Astrocyte (in vitro differentiated cells and primary cell): ENCODE measurements around the gene ESF1. TPM values are rescaled to one million over a fixed set of nuclear protein-coding genes. Genes with fewer than 3 reads are reported as not detected.

ENCODE experiments used
- DNase-seq: peaks from one replicate; pipeline ENCODE4 v3.0.0-alpha.2; 2010; ENCODE audit warnings: low read depth
- FAIRE-seq: peaks from 2 replicates; lab custom pipeline; 2011; peaks lifted over from hg19 to GRCh38; lab: Jason Lieb, UNC
- H2AFZ ChIP-seq: 2 replicates; pipeline ENCODE4 v1.6.0; 2012; ENCODE audit warnings: low read depth, low read length, inconsistent platforms
- H3K27ac ChIP-seq: 2 replicates; pipeline ENCODE4 v1.5.1; 2011; ENCODE audit warnings: low read depth, low read length, inconsistent platforms
- H3K27me3 ChIP-seq: 2 replicates; pipeline ENCODE4 v1.6.0; 2011; ENCODE audit warnings: low read length, inconsistent platforms; ENCODE audit not compliant: insufficient read depth
- H3K36me3 ChIP-seq: 2 replicates; pipeline ENCODE4 v1.5.1; 2011; ENCODE audit warnings: low read length, inconsistent platforms; ENCODE audit not compliant: insufficient read depth
- H3K4me1 ChIP-seq: 2 replicates; pipeline ENCODE4 v1.5.1; 2011; ENCODE audit warnings: low read length, inconsistent platforms; ENCODE audit not compliant: insufficient read depth
- H3K4me2 ChIP-seq: 2 replicates; pipeline ENCODE4 v1.6.0; 2012; ENCODE audit warnings: low read length, inconsistent platforms
- H3K4me3 ChIP-seq: 2 replicates; pipeline ENCODE4 v1.5.1; 2011; ENCODE audit warnings: low read depth, mild to moderate bottlenecking, low read length, inconsistent platforms; ENCODE audit not compliant: insufficient read depth
- H3K79me2 ChIP-seq: 2 replicates; pipeline ENCODE4 v1.6.0; 2012; ENCODE audit warnings: mild to moderate bottlenecking, low read length, inconsistent platforms; ENCODE audit not compliant: insufficient read depth
- H3K9ac ChIP-seq: 2 replicates; pipeline ENCODE4 v1.6.0; 2012; ENCODE audit warnings: mild to moderate bottlenecking, low read length, inconsistent platforms
- H3K9me3 ChIP-seq: 2 replicates; pipeline ENCODE4 v1.5.1; 2012; ENCODE audit warnings: low read depth, mild to moderate bottlenecking, low read length, inconsistent platforms; ENCODE audit not compliant: insufficient read depth
- H4K20me1 ChIP-seq: 2 replicates; pipeline ENCODE4 v1.6.0; 2012; ENCODE audit warnings: low read length, inconsistent platforms; ENCODE audit not compliant: insufficient read depth
- H3K27ac Mint-ChIP-seq: one replicate; pipeline ENCODE4 v1.8.0; 2021; ENCODE audit warnings: mild to moderate bottlenecking, mixed read lengths; ENCODE audit not compliant: unreplicated experiment
- H3K27me3 Mint-ChIP-seq: one replicate; pipeline ENCODE4 v1.8.0; 2021; ENCODE audit warnings: low read depth, mixed read lengths; ENCODE audit not compliant: unreplicated experiment
- H3K36me3 Mint-ChIP-seq: one replicate; pipeline ENCODE4 v1.8.0; 2021; ENCODE audit warnings: low read depth, mixed read lengths; ENCODE audit not compliant: unreplicated experiment
- H3K4me1 Mint-ChIP-seq: one replicate; pipeline ENCODE4 v1.8.0; 2021; ENCODE audit warnings: low read depth, mixed read lengths; ENCODE audit not compliant: unreplicated experiment
- H3K4me3 Mint-ChIP-seq: one replicate; pipeline ENCODE4 v1.8.0; 2021; ENCODE audit warnings: mild to moderate bottlenecking, moderate library complexity, mixed read lengths; ENCODE audit not compliant: unreplicated experiment
- H3K9me3 Mint-ChIP-seq: one replicate; pipeline ENCODE4 v1.8.0; 2021; ENCODE audit warnings: mild to moderate bottlenecking, mixed read lengths; ENCODE audit not compliant: unreplicated experiment
- CTCF ChIP-seq: IDR thresholded peaks from 2 replicates; pipeline ENCODE4 v1.5.1; 2011; ENCODE audit warnings: low read depth, mild to moderate bottlenecking, inconsistent platforms, low read length, moderate library complexity; ENCODE audit not compliant: insufficient read depth
- EZH2 ChIP-seq: IDR thresholded peaks from 2 replicates; pipeline ENCODE4 v1.6.1; 2012; ENCODE audit warnings: mild to moderate bottlenecking, low read length, inconsistent platforms; ENCODE audit not compliant: insufficient read depth
- total RNA-seq: library from RNA; stranded (reverse); gene quantifications from 2 replicates; pipeline ENCODE4 v1.2.1, GENCODE V29; 2021

The ESF1 gene
- total RNA-seq, 1 donor from 2014 or later = 13.9 TPM

GRCh38 chr20:13777171-13777601 is 7.5 kb downstream of the ESF1 start:
- peaks cover 38% of the 10 kb centered on the region for H3K79me2 ChIP-seq
- H3K4me1 ChIP-seq = peaks cover 4% of the 10 kb centered on the region
- no peak overlapping the region for H3K27ac Mint-ChIP-seq
- peak overlapping the region; percentile 38 for H3K9ac ChIP-seq
- H3K27me3 ChIP-seq = no peaks in the 10 kb centered on the region
- H3K27ac ChIP-seq = peak overlapping the region; percentile 49
- peak overlapping the region; percentile 69 for H3K4me2 ChIP-seq
- H3K36me3 Mint-ChIP-seq = peaks cover 3% of the 10 kb centered on the region
- H3K4me3 Mint-ChIP-seq = no peak overlapping the region
- peaks cover 7% of the 10 kb centered on the region for H3K4me1 Mint-ChIP-seq
- H2AFZ ChIP-seq = no peak overlapping the region
- TF ChIP-seq EZH2 (no peak), CTCF (no peak)
- peak; percentile 37 for DNase-seq
- no peaks in the 10 kb centered on the region for H3K27me3 Mint-ChIP-seq
- peaks cover 6% of the 10 kb centered on the region for H4K20me1 ChIP-seq
- no peak overlapping the region for H3K4me3 ChIP-seq
- H3K36me3 ChIP-seq = peaks cover 40% of the 10 kb centered on the region
- H3K9me3 Mint-ChIP-seq = peaks cover 1% of the 10 kb centered on the region
- peak; percentile 64 for FAIRE-seq
- no peaks in the 10 kb centered on the region for H3K9me3 ChIP-seq

GRCh38 chr20:13775867-13776266 is 8.9 kb downstream of the ESF1 start:
- TF ChIP-seq EZH2 (no peak), CTCF (no peak)
- Mint-ChIP-seq H3K27ac (no peak overlapping the region), H3K4me1 (peaks cover 7% of the 10 kb centered on the region), H3K27me3 (no peaks in the 10 kb centered on the region), H3K9me3 (no peaks in the 10 kb centered on the region), H3K36me3 (peaks cover 3% of the 10 kb centered on the region), H3K4me3 (no peak overlapping the region)
- Histone ChIP-seq H3K9ac (no peak overlapping the region), H3K4me3 (no peak overlapping the region), H2AFZ (no peak overlapping the region), H3K4me2 (no peak overlapping the region), H3K4me1 (peaks cover 4% of the 10 kb centered on the region), H3K36me3 (peaks cover 42% of the 10 kb centered on the region), H3K27me3 (no peaks in the 10 kb centered on the region), H3K79me2 (peaks cover 27% of the 10 kb centered on the region), H3K27ac (no peak overlapping the region), H3K9me3 (no peaks in the 10 kb centered on the region), H4K20me1 (peaks cover 6% of the 10 kb centered on the region)
- no peak for FAIRE-seq
- DNase-seq = no peak

GRCh38 chr20:13772529-13772928 is 12.2 kb downstream of the ESF1 start:
- Histone ChIP-seq H3K4me3 (no peak overlapping the region), H3K9me3 (no peaks in the 10 kb centered on the region), H2AFZ (no peak overlapping the region), H3K27me3 (no peaks in the 10 kb centered on the region), H3K79me2 (peaks cover 7% of the 10 kb centered on the region), H3K4me2 (no peak overlapping the region), H3K9ac (no peak overlapping the region), H3K27ac (no peak overlapping the region), H3K36me3 (peaks cover 49% of the 10 kb centered on the region), H3K4me1 (peaks cover 4% of the 10 kb centered on the region), H4K20me1 (no peaks in the 10 kb centered on the region)
- Mint-ChIP-seq H3K4me3 (no peak overlapping the region), H3K27ac (no peak overlapping the region), H3K27me3 (no peaks in the 10 kb centered on the region), H3K36me3 (peaks cover 8% of the 10 kb centered on the region), H3K9me3 (no peaks in the 10 kb centered on the region), H3K4me1 (peaks cover 7% of the 10 kb centered on the region)
- DNase-seq (no peak), FAIRE-seq (no peak)
- TF ChIP-seq EZH2 (no peak), CTCF (no peak)
